Measurements from ENCODE around the gene ACTR1B.

GRCh38 chr2:97654791-97655190, 9.1 kb downstream of the ACTR1B start:
- no peak for TF ChIP-seq CTCF (conservative IDR thresholded peaks at IDR 0.05; ENCODE audit: low read length)
- TF ChIP-seq EZH2phosphoT487 (IDR thresholded peaks at IDR 0.05; ENCODE audit: borderline replicate concordance, low read depth, low read length), result no peak

All from OCI-LY7 (cell line).